Stimulated activated CD4-positive, alpha-beta T cell treated with anti-CD3 and anti-CD28 coated beads, Interleukin-1b, Interleukin-23, amount 100 ng/mL, for 4 hours (primary cell): ENCODE measurements around the gene SYNJ2.

Experiments used
- DNase-seq, 2 donors: peaks; one replicate each; pipeline ENCODE4 v3.0.0-alpha.2; 2020; ENCODE audit warnings: low read depth in 2 of 2

The SYNJ2 gene

GRCh38 chr6:158013904-158014504 lies 32.3 kb downstream of the SYNJ2 start:
- no peak for DNase-seq

- DNase-seq = no peak
Measured at GRCh38 chr6:158014505-158015187, 33.0 kb downstream of the SYNJ2 start.

- DNase-seq = no peak
Measured at GRCh38 chr6:158015188-158015506, 33.5 kb downstream of the SYNJ2 start.

- no peak for DNase-seq
Measured at GRCh38 chr6:158016571-158017383, 35.1 kb downstream of the SYNJ2 start.

GRCh38 chr6:158017621-158018040 lies 36.0 kb downstream of the SYNJ2 start:
- DNase-seq = no peak

- DNase-seq = no peak
Measured at GRCh38 chr6:158018041-158018771, 36.5 kb downstream of the SYNJ2 start.

- DNase-seq = no peak
Measured at GRCh38 chr6:158018851-158019361, 37.2 kb downstream of the SYNJ2 start.

- no peak for DNase-seq
Measured at GRCh38 chr6:158019416-158019815, 37.8 kb downstream of the SYNJ2 start.

GRCh38 chr6:158020272-158020711 lies 38.6 kb downstream of the SYNJ2 start:
- DNase-seq = no peak

GRCh38 chr6:158020811-158021210 lies 39.1 kb downstream of the SYNJ2 start:
- DNase-seq = no peak

GRCh38 chr6:158021376-158021775 lies 39.7 kb downstream of the SYNJ2 start:
- DNase-seq = no peak

GRCh38 chr6:158021814-158022748 lies 40.4 kb downstream of the SYNJ2 start:
- no peak for DNase-seq

- no peak for DNase-seq
Measured at GRCh38 chr6:158022749-158023596, 41.3 kb downstream of the SYNJ2 start.

- no peak for DNase-seq
Measured at GRCh38 chr6:158023597-158023939, 41.9 kb downstream of the SYNJ2 start.

- DNase-seq = no peak
Measured at GRCh38 chr6:158024566-158025297, 43.1 kb downstream of the SYNJ2 start.

GRCh38 chr6:158026054-158026900 lies 44.6 kb downstream of the SYNJ2 start:
- peak; percentile 71 to 72 for DNase-seq

- no peak for DNase-seq
Measured at GRCh38 chr6:158026901-158027589, 45.4 kb downstream of the SYNJ2 start.
